Fibroblast of the conjunctiva (primary cell): Measurements from ENCODE around the gene HYPK.

ENCODE experiments used
- DNase-seq: peaks from one replicate; pipeline ENCODE4 v3.0.0-alpha.2; 2010; ENCODE audit warnings: low read depth

Gene HYPK, protein sequence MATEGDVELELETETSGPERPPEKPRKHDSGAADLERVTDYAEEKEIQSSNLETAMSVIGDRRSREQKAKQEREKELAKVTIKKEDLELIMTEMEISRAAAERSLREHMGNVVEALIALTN

GRCh38 chr15:43800286-43801141, at the start of gene HYPK:
HYPK (plus strand) TSS chr15:43800599; CDS start chr15:43800623, 24 bp downstream.
- peak; percentile 80 for DNase-seq

GRCh38 chr15:43751885-43752284, 48.5 kb upstream of the HYPK start:
- DNase-seq: no peak

- DNase-seq: no peak
Measured at GRCh38 chr15:43762824-43763223, 37.6 kb upstream of the HYPK start.

GRCh38 chr15:43763819-43764446, 36.5 kb upstream of the HYPK start:
- no peak for DNase-seq

DNA sequence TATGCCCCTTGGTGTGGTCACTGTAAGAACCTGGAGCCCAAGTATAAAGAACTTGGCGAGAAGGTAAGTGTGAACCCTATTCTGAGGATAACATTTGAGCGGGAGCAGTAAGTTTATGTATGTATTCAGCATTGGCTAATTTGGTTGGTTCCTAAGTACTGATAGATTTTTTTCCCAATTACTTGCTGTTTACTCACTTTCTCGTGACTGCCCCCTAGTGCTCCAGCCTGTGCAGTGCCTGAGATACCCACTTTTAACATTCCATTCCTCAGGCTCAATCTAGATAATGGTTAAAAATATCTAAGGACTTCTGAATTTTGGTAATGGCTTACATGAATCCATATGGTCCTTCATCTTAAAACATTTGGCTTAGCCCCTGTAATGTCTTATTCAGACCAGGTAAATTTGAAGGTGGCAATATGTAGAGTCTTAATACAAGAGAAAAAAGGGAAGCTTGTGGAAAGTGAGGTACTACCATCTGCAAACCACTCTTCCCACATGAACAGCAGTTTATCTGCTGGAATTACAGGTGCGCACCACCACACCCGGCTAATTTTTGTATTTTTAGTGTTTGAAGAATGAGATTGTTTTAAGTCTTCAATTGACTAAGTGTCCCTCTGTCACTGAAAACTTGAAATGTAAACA, 30.7 kb upstream of the HYPK start:
- DNase-seq: no peak

DNA sequence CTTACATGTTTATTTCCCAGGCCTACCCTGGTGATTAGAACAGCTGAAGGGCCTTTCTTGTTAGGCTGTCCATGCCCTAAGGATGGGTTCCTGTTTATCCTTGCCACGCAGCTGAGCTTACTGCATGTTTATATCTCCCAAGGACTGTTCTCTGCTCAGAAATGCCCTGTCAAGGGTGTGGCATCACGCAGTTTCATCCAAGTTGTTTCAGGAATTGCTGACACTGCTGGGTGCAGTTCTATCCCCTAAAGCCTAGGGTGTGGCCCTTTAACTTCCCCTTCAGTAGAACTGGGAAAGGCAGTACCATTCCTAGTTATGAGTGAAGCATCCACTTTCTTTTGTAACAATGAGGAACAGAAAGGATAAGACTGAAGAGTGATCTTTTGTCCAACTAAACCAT, 28.6 kb upstream of the HYPK start:
- no peak for DNase-seq

GRCh38 chr15:43772624-43773023, 27.8 kb upstream of the HYPK start:
- no peak for DNase-seq

GRCh38 chr15:43774062-43774461, 26.3 kb upstream of the HYPK start:
- no peak for DNase-seq

DNA sequence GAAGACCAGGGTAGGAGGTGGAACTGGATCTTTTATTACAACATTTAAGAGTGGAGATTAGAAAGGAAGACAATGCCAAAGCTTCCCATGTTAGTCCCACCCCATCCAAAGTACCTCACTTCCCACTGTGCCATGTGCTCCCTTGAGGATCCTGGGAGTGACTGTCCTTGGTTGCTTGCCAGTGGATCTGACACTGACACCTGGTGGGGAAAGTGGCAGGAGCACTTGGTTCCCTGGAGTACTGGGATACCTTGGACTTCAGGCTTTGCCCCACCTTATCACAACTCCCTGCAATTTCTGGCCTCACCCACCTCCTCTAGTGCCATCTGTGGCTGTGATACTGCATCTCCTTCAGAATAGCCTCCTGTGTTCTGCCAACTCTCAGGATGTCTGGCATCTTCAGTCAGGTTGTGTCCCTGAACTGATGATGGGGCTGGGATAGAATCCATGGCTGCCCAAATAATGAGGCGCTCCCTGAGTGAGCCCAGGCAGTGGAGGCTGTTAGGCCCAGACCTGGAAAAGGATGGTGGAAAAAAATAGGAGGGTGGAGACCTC, 24.9 kb upstream of the HYPK start:
- DNase-seq: no peak

DNA sequence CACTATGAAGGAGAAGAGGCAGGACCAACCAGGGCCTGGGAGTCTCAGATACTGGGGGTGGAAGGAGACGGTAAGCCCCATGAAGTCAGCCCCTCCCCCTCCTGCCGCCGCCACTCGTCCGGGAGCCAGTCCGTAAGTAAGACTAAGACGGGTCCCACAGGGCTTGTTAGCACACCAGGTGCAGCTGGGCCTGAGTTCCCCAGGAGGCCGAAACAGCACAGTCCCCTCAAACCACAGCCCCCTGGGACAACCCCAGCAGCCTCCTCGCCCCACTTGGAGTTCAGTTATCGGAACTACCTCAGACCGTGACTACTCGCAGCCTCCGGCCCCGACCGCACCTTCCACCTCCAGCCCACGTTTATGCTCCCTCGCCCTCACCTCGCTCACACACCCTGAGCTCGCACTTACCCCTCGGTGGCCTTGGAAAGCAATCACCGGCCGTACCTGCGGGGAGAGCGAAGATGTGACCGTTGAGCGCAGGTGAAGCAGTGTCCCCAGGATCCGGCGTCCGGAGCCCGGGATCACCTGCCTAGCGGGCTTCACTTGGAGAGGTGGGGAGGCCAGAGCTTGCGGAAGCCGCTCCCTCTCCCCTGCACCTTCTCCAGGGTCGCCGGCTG, 24.2 kb upstream of the HYPK start:
- DNase-seq: no peak

DNA sequence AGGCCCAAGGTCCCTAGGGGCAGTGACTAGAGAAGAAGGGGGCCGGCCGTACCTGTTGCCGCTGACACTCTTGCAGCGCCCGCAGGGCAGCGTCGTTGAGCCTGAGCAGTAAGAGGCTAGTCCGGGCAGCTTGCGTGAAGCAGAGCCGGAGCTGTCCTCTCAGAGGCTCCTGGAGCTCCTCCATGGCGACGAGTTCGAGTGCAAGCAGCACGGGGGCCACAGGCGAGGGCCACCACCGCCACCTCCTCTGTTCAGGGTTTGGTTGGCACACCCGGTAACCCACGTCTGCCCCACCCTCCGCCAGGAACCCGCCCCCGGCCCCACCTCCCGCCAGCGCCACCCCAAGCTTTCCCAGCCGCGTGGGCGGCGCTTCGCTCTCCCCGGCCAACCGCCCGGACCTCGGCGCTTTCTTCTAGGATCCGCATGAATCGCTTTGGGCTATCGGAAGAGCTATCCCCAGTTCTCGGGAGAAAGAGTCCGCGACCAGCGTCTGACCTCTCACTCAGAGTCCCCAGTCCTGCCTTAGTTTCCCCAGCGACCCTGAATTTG, 23.6 kb upstream of the HYPK start, which contains the start of gene ELL3:
TSS of gene ELL3 (minus strand) at position 249 of the 549 bp plus-strand sequence. CDS start at position 184, 65 bp downstream.
- DNase-seq: no peak

DNA sequence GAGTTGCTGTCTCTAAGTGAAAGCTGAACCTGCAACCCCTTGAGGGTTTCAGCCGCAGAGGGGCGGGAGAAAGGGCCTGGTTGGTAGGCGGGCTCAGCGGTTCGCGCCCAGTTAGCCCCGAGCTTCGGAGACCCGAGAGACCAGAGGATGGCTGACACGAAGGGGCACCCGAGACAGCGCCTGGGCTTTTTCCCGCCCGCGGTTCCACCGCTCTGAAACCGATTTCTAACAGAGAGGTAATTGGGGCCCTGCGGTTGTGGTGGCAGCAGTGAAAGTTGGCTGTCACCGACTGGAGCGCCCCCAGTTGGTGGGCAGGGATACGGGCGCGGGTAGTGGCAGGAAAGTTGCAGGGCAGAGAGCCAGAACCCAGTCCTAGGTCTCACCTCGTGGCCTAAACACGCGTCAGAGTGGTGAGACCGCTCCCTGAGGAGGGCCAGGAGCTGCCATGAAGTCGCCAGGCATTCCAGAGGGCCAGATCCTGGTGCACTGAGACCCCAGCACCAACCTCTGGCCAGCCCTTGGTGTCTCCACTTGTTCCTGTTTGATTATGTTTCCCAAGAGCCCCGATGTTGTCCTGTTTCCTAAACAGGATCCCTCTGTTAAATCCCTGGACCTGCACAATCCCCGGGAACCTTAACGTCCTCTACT, 23.0 kb upstream of the HYPK start:
- peak; percentile 47 for DNase-seq

GRCh38 chr15:43779016-43779415, 21.4 kb upstream of the HYPK start:
- no peak for DNase-seq

DNA sequence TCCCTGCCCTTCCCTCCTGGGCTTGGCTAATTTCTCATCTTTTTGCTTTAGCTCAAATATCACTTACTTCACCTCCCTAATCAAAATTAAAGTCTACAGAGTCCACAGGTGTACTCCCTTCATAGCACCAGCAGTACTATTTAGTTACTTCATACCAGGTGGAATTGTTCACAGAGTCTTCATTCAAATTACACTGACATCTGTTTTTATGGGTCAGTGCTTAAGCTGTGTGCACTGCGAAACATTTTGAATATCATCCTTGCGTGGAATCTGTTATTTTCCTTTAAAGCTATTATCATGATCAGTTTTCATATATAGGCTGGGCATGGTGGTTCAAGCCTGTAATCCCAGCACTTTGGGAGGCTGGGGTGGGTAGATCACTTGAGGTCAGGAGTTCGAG, 11.0 kb upstream of the HYPK start:
- no peak for DNase-seq

DNA sequence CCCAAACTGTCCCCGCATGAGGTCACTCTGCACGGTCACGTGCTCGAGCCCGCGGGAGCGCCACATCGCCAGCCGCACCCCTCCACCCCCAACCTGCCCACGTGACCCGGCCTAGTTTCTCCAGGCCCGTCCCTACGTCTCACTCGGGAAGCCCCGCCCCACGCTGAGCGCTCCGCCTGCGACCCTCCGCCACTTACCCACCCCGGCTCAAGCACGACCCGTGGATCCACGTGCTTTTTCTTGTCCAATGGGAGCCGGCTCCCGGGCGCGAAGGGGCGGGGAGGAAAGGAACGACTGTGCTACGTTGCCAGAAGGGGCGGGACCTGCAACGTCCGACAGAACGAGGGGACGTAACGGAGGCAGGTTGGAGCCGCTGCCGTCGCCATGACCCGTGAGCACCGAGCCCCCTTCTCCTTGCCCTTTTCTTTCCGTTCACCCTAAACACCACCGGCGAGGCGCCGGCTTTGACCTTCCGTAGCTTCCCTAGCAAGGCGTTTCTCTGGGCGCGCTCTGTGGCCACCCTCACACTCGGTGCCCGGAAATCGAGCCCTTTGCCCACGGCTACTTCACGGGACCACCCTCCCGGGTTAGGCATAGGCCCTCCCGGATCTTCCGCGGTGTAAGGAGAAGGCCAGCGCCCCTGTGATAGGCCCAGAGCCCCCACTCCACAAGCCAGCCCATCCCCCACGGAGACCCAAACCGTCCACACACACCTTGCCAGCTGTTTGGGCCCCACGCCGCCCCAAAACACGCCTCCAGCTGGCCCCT, 8.2 kb upstream of the HYPK start, which contains the start of gene SERF2:
TSS of gene SERF2 (plus strand) at position 328 of the 768 bp plus-strand sequence. CDS start at position 385, 57 bp downstream.
- peak; percentile 99 for DNase-seq

DNA sequence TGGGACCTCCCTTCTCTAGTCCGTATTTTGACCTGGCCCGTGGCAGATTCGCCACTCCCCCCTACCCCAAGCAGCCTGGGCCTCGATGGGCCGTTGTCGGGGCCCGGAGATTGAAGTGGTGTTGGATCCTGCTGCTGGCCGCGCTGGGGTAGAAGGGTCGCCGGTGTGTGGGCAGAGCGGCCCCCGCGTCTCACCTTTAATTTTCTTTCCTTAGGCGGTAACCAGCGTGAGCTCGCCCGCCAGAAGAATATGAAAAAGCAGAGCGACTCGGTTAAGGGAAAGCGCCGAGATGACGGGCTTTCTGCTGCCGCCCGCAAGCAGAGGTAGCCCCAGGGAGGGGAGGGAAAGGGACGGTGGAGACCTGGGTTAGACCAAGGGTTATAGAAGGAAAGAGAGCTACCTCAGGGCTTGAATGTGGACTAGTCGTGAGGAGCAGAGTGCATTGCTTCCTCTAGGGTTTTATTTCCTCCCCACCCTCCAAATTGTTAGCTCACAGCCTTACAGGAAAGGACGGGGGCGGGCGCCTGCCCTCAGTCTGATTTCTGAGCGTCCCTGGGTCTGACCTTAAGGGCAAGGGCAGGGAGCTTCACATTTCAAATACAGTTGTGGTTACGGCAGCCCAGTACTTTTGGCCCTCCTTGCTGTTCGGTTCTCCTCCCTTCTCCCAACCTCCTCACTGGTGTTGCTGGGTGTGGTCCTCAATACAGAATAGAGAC, 7.5 kb upstream of the HYPK start:
- DNase-seq: no peak

GRCh38 chr15:43793647-43794046, 6.8 kb upstream of the HYPK start:
- DNase-seq: no peak

- DNase-seq: no peak
Measured at GRCh38 chr15:43794269-43795037, 5.9 kb upstream of the HYPK start.

- no peak for DNase-seq
Measured at GRCh38 chr15:43795197-43795596, 5.2 kb upstream of the HYPK start.
